Left ventricle myocardium inferior (tissue), 1 donor: ENCODE measurements around the gene CDH11. TPM values are rescaled to one million over a fixed set of nuclear protein-coding genes. Genes with fewer than 3 reads are reported as not detected.

Experiments used
- DNase-seq: peaks from one replicate; pipeline ENCODE4 v3.0.0-alpha.2; 2020
- H3K27ac ChIP-seq: fragments of 200-600 bp; replicated peaks from 2 replicates; pipeline ENCODE4 v1.8.0; 2021
- H3K27me3 ChIP-seq: fragments of 200-600 bp; 2 replicates; pipeline ENCODE4 v1.8.0; 2021; ENCODE audit warnings: low read depth
- H3K36me3 ChIP-seq: fragments of 200-600 bp; 2 replicates; pipeline ENCODE4 v1.8.0; 2021
- H3K4me1 ChIP-seq: fragments of 200-600 bp; 2 replicates; pipeline ENCODE4 v1.8.0; 2021
- H3K4me3 ChIP-seq: fragments of 200-600 bp; 2 replicates; pipeline ENCODE4 v1.8.0; 2021; ENCODE audit warnings: mild to moderate bottlenecking, moderate library complexity
- H3K9me3 ChIP-seq: fragments of 200-600 bp; replicated peaks from 2 replicates; pipeline ENCODE4 v1.8.0; 2021
- CTCF ChIP-seq: fragments of 200-600 bp; IDR thresholded peaks from 2 replicates; pipeline ENCODE4 v1.8.0; 2021; ENCODE audit warnings: antibody characterized with exemption, mild to moderate bottlenecking, borderline replicate concordance
- intact Hi-C: fragments of 100-400 bp; cut with micrococcal nuclease; formaldehyde crosslinking; loops from one replicate; pipeline ENCODE4 v1.11.0; 2022
- total RNA-seq: library from RNA; stranded (reverse); fragmentation: NEBNext Ultra II Directional; extraction: Animal tissue kit (Norgen Biotek cat#: 25700); gene quantifications from one replicate; pipeline ENCODE4 v1.2.1, GENCODE V29; 2021
- donor health status: DM: no; HTN: yes; CAD: no; lungs with severe emphysema.

The CDH11 gene
- total RNA-seq, 1 donor from 2014 or later: 20.9 TPM

DNA sequence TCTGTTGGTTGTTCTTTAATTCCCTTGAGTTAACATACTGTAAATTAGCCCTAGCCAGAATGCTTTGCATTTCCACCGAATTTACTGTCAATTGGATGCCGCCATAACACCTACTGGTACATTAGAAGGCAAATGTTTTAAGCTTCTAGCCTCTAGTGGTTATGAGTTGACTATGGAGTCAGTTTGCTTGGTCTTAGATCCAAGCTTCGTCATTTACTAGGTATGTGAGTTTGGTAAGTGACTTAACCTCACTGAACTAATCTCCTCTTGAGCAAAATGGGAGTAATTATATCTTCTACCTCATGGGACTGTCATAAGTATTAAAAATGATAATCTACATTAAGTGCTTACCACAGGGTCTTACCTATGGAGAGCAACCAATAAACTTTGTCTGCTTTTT is 20.4 kb upstream of the CDH11 start:
- intact Hi-C loops: no loop called here
- no peak for DNase-seq
- H3K9me3 ChIP-seq: no peaks in the 10 kb centered on the region
- no peaks in the 10 kb centered on the region for H3K4me1 ChIP-seq
- H3K4me3 ChIP-seq: no peak overlapping the region
- TF ChIP-seq CTCF: no peak
- no peaks in the 10 kb centered on the region for H3K27me3 ChIP-seq
- no peak overlapping the region for H3K27ac ChIP-seq
- H3K36me3 ChIP-seq: no peaks in the 10 kb centered on the region

GRCh38 chr16:65136681-65137080 is 14.8 kb upstream of the CDH11 start:
- no peaks in the 10 kb centered on the region for H3K9me3 ChIP-seq
- no peaks in the 10 kb centered on the region for H3K36me3 ChIP-seq
- intact Hi-C loops: no loop called here
- H3K27me3 ChIP-seq: no peaks in the 10 kb centered on the region
- no peak overlapping the region for H3K4me3 ChIP-seq
- TF ChIP-seq CTCF: no peak
- DNase-seq: no peak
- H3K4me1 ChIP-seq: no peaks in the 10 kb centered on the region
- H3K27ac ChIP-seq: no peak overlapping the region

DNA sequence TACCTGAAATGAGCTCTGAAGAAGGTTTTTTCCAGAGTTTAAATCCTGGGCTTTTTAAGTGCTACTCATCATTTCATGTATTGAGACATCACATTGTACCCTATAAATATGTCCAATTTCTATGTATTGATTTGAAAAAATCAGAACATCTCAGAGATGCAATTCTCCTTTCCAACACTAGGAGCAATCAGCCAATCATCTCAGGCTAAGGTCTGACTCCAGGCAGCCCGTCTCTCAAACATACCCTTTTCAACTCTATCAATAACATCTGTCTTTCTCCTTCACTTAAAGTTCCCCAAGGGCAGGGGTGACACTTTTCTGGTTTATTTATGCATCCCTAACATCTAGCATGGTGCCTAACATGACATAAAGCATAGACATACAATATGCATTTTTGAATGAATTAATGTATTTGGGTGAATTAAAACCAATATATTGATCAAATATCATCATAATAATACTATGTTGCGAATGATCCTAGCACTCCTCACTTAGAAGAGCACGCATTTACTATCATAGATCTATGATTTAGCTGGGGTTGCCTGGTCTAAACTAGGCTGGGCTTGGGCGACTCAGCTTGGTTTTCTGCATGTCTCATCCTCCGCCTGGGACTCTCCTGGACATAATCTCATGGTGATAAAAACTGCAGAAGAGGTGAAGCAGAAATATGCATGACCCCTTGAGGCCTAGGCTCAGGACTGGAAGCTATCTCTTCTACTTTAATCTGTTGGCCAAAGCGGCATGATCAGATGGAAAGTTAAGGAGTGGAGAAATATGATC is 5.2 kb upstream of the CDH11 start:
- H3K9me3 ChIP-seq: no peaks in the 10 kb centered on the region
- no peaks in the 10 kb centered on the region for H3K36me3 ChIP-seq
- H3K4me1 ChIP-seq: peaks cover 20% of the 10 kb centered on the region
- intact Hi-C loops: loop anchor here (10.0 kb wide), 1 partner anchor 188 kb away; no protein-coding TSS in a partner anchor
- no peak for DNase-seq
- peak; percentile 46 for TF ChIP-seq CTCF
- no peak overlapping the region for H3K27ac ChIP-seq
- H3K4me3 ChIP-seq: no peak overlapping the region
- H3K27me3 ChIP-seq: peaks cover 47% of the 10 kb centered on the region

GRCh38 chr16:65125871-65126270 is 4.0 kb upstream of the CDH11 start:
- Histone ChIP-seq H3K27me3 (peaks cover 57% of the 10 kb centered on the region), H3K36me3 (no peaks in the 10 kb centered on the region), H3K4me3 (no peak overlapping the region), H3K9me3 (no peaks in the 10 kb centered on the region), H3K4me1 (peaks cover 31% of the 10 kb centered on the region), H3K27ac (no peak overlapping the region)
- intact Hi-C loops: loop anchor here (10.0 kb wide), 1 partner anchor 189 kb away; no protein-coding TSS in a partner anchor
- no peak for DNase-seq
- TF ChIP-seq CTCF: no peak

DNA sequence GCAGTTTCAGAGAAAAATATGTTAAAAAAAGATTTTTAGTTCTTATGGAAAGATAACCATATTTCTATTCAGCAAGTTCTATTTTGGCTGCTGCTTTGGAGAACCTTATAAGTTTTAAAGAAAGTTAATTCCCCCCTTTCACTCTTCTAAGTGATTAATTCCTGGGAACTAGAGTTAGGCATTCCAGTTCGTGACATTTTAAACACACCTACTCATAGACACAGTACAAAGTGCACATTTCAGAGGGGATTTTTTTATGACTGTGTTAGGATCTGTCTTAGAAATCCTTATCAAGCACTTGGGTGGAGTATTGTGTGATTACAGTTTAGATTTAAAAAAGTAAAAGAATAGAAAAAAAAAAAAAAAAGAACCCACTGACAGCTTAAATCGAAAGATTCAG is 3.5 kb upstream of the CDH11 start:
- TF ChIP-seq CTCF: no peak
- H3K4me1 ChIP-seq: peaks cover 35% of the 10 kb centered on the region
- intact Hi-C loops: loop anchor here (10.0 kb wide), 1 partner anchor 189 kb away; no protein-coding TSS in a partner anchor
- H3K27ac ChIP-seq: no peak overlapping the region
- H3K9me3 ChIP-seq: no peaks in the 10 kb centered on the region
- no peak for DNase-seq
- H3K4me3 ChIP-seq: no peak overlapping the region
- peaks cover 63% of the 10 kb centered on the region for H3K27me3 ChIP-seq
- no peaks in the 10 kb centered on the region for H3K36me3 ChIP-seq
